Occipital lobe (tissue), 2 donors: ENCODE data around the gene ZNHIT6. TPM values are rescaled to one million over a fixed set of nuclear protein-coding genes. Genes with fewer than 3 reads are reported as not detected.

ENCODE experiments used
- DNase-seq: peaks from one replicate; lab custom pipeline; 2025; lab: John Stamatoyannopoulos, UW
- total RNA-seq: library from RNA; depleted of rRNA; stranded (reverse); fragments of >200 nt; gene quantifications from one replicate; pipeline ENCODE4 v1.2.3, GENCODE V29; 2014

ZNHIT6 gene
- total RNA-seq, 1 donor from 2014 or later = 12.8 TPM

- no peak for DNase-seq
Observed at GRCh38 chr1:85621430-85621829, 86.8 kb downstream of the ZNHIT6 start.

GRCh38 chr1:85617633-85618100, 90.6 kb downstream of the ZNHIT6 start:
- DNase-seq = no peak

- DNase-seq = no peak
Observed at GRCh38 chr1:85616736-85617135, 91.5 kb downstream of the ZNHIT6 start.

- DNase-seq = no peak
Observed at GRCh38 chr1:85616364-85616705, 91.9 kb downstream of the ZNHIT6 start.

GRCh38 chr1:85615586-85616363, 92.5 kb downstream of the ZNHIT6 start:
- no peak for DNase-seq

GRCh38 chr1:85612704-85613361, 95.4 kb downstream of the ZNHIT6 start:
- no peak for DNase-seq

GRCh38 chr1:85611856-85612255, 96.4 kb downstream of the ZNHIT6 start:
- DNase-seq = no peak

GRCh38 chr1:85611425-85611824, 96.8 kb downstream of the ZNHIT6 start:
- no peak for DNase-seq

GRCh38 chr1:85609976-85610375, 98.3 kb downstream of the ZNHIT6 start:
- DNase-seq = no peak

GRCh38 chr1:85608851-85609250, 99.4 kb downstream of the ZNHIT6 start:
- DNase-seq = no peak

GRCh38 chr1:85607921-85608265, 100.3 kb downstream of the ZNHIT6 start:
- no peak for DNase-seq

GRCh38 chr1:85607126-85607920, 100.9 kb downstream of the ZNHIT6 start:
- DNase-seq = no peak

GRCh38 chr1:85606414-85606800, 101.8 kb downstream of the ZNHIT6 start:
- DNase-seq = no peak

- no peak for DNase-seq
Observed at GRCh38 chr1:85605484-85606413, 102.5 kb downstream of the ZNHIT6 start.

- DNase-seq = no peak
Observed at GRCh38 chr1:85604298-85604997, 103.8 kb downstream of the ZNHIT6 start.

GRCh38 chr1:85603086-85603880, 105.0 kb downstream of the ZNHIT6 start:
- no peak for DNase-seq

- DNase-seq = no peak
Observed at GRCh38 chr1:85602571-85602970, 105.7 kb downstream of the ZNHIT6 start.

GRCh38 chr1:85601901-85602300, 106.3 kb downstream of the ZNHIT6 start:
- no peak for DNase-seq

GRCh38 chr1:85599681-85600080, 108.6 kb downstream of the ZNHIT6 start:
- no peak for DNase-seq
